Posterior cingulate gyrus (tissue), 11 donors: ENCODE results near the gene PRRT3.
"Not testable (repeated sequence)": the region's sequence is repeated elsewhere in the genome, so short reads cannot be mapped to it uniquely, and the experiment has no call there.

ENCODE experiments used
- DNase-seq, 10 donors: peaks; one replicate each; pipeline versions ENCODE4 v3.0.0 to v3.0.0-alpha.2; 2020 to 2021; ENCODE audit warnings: mixed read lengths in 3 of 10
- intact Hi-C: fragments of 100-400 bp; cut with DNase I; formaldehyde crosslinking; loops from one replicate; pipeline ENCODE4 v1.15.1; 2023

PRRT3 gene

GRCh38 chr3:9902372-9903237 lies 49.6 kb downstream of the PRRT3 start, which contains the start of gene IL17RE:
TSS of gene IL17RE (plus strand) at chr3:9902848. CDS start at chr3:9902933, 85 bp downstream.
- intact Hi-C loops: no loop called here
- no peak for DNase-seq

DNA sequence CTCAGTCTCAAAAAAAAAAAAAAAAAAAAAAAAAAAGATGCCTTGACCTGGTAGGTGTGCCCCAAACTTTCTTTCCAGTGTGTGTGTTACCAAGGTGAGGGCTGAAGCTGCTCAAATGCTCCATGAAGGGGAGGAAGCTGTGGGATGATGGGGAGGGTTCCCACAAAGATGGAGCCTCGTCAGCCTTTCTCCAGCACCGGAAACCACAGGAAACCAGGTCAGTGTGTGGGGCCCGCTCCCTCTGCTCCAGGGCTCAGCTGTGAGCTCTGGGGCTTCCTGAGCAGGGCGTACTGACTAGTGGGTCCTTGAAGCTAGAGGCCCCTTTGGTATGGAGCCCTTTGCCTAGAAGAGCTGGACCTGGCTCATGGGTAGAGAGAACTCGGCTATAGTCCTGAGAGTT lies 50.2 kb downstream of the PRRT3 start:
- no peak for DNase-seq
- intact Hi-C loops: no loop called here

- DNase-seq, intact Hi-C loops: not testable (repeated sequence)
Measured at GRCh38 chr3:9900965-9901415, 51.2 kb downstream of the PRRT3 start.

DNA sequence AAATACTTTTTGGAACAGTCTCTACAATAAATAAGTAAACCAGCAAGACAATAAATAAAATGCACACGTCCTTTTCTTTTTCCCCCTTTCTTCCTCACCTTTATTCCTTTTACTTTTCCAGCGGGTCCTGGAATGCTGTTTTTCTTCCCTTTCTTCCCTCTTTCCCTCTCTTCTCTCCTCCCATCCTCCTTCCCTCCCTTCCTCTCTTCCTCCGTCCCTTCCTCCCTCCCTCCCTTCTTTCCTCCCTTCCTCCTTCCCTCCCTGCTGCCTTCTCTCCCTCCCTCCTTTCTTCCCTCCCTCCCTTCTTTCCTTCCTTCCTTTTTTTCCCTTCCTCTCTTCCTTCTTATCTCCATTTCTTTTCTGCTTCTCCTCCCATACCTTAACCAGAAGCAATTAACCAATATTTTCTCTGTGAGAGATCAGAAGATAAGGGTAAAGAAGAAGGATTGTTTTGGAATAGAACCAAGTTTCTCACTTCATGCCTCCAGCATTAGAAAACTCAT lies 52.9 kb downstream of the PRRT3 start:
- intact Hi-C loops: no loop called here
- DNase-seq: no peak

DNA sequence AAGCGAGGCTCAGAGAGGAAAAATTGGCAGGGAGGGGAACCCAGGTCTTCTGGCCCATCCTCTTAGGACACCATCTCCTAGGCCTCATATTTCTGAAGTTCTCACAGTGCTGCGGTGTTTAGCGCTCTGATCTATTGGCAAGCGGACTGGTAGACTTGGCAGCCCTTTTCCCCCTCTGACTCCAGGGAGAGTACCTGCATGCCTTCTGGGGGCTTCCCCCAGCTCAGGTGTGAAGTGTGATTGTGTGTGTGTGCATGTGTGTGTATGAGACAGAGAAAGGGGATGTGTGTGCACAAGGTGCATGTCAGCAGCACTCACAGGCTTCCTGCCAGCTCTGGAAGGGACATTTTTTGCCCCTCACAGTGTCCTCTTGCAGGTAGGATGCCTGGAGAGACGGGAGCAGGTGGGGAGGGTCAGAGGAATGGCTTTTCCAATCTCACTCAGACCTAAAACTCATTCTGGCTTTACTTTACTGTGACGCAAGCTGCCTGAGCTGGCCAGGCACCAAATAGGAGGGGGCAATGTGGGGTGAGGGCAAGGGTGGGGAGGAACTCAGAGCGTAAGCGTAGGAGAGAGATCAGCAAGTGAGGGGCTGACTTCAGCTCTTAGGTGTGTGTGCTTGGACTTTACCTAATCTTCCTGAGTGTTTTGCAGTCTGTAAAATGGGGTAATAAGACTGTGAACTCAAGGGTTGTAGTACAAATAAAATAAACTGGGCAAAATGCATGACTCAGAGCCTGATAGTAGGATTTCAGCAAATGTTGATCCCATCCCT lies 53.6 kb downstream of the PRRT3 start:
- no peak for DNase-seq
- intact Hi-C loops: no loop called here

DNA sequence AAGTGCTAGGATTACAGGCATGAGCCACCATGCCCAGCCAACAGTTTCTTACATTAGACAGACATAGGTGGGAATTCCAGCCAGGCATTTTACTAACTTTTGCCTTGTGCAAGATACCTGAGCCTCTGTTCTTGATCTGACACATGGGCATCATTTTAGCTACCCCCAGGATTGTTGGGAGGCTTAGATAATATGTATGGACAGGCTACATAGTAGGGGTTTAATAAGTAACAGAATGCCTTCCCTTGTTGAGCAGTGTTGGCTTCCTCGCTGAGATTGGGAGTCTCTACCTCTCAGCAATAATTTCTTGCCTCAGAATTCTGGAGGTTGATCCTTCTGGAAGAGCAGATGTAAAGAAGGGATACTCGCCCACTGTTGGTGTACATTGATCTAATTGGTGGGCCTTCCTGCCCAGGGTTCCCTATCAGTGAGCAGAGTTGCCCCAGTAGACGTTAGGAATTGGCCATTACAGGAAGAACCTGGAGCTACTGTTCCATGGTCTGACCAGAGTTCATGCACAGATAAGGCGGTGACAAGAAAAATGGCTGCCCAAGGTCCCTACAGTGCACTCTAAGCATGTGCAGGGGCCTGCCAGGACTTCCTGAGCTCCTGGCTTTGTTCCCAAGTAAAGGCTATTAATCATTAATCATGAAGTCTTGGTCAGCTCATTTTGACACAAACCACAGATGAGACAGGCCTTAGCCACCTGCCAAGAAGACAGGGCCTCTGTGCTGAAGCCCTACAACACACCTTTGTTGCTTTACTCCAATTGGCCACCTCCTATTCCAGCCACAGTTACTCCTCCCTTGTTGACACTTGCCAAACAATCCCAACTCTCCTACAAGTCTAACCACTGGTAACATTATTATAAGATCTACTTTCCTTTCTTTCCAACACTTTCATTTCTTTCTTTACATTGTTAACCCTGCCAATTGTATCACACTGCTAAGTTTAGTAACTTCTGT lies 54.5 kb downstream of the PRRT3 start:
- DNase-seq: no peak
- intact Hi-C loops: no loop called here

GRCh38 chr3:9896755-9897407 lies 55.3 kb downstream of the PRRT3 start:
- DNase-seq, intact Hi-C loops: not testable (repeated sequence)

- intact Hi-C loops: not testable (repeated sequence)
Measured at GRCh38 chr3:9895715-9896114, 56.5 kb downstream of the PRRT3 start.

More at GRCh38 chr3:9895715-9896114, 56.5 kb downstream of the PRRT3 start:
- not testable (repeated sequence) for DNase-seq
